H1 (cell line): ENCODE results near the gene KRT76. TPM values are rescaled to one million over a fixed set of nuclear protein-coding genes. Genes with fewer than 3 reads are reported as not detected.

Experiments
- BCL11A ChIP-seq, 2 experiments: IDR thresholded peaks; one replicate each; pipeline ENCODE4 v1.6.1; 2011; ENCODE audit warnings: low read depth in 2 of 2, low read length in 2 of 2, mild to moderate bottlenecking in 2 of 2
- HDAC6 ChIP-seq: IDR thresholded peaks from one replicate; pipeline ENCODE4 v1.7.1; 2012; ENCODE audit warnings: low read depth, mild to moderate bottlenecking, inconsistent platforms, low read length, moderate library complexity
- JUN ChIP-seq: IDR thresholded peaks from 2 replicates; pipeline ENCODE4 v1.6.1; 2011; ENCODE audit warnings: low read depth, mild to moderate bottlenecking, improper control_type of control experiment, low read length
- RXRA ChIP-seq: IDR thresholded peaks from 2 replicates; pipeline ENCODE4 v1.6.1; 2011; ENCODE audit warnings: low read depth, mild to moderate bottlenecking, low read length, moderate library complexity; ENCODE audit not compliant: insufficient read depth
- TCF12 ChIP-seq: IDR thresholded peaks from 2 replicates; pipeline ENCODE4 v1.6.1; 2011; ENCODE audit warnings: low read depth, mild to moderate bottlenecking, low read length
- polyA plus RNA-seq, 7 experiments: library from polyadenylated mRNA; depleted of rRNA in 3 of 7; stranded (reverse) in 5 of 7; unstranded in 2 of 7; fragments of >200 nt in 5 of 7; fragments of 200-250 nt in 2 of 7; gene quantifications; 1 replicate in 5 of 7; 2 replicates in 1 of 7; 4 replicates in 1 of 7; pipeline versions ENCODE4 v1.2.1 to v1.2.3, GENCODE V29; 2011 to 2013; ENCODE audit warnings: missing spikeins in 2 of 7, mixed read lengths in 2 of 7
- total RNA-seq: library from RNA; stranded (reverse); fragmentation: NEBNext Ultra II Directional; extraction: Animal tissue kit (Norgen Biotek cat#: 25700); gene quantifications from 2 replicates; pipeline ENCODE4 v1.2.1, GENCODE V29; 2021
- TF ChIP-seq, protein P1 (sequence below): IDR thresholded peaks from 2 replicates; pipeline ENCODE4 v1.6.1; 2011; ENCODE audit warnings: low read length, improper control_type of control experiment

Gene KRT76
- total and polyA plus RNA-seq, 2 of the 8 experiments (the other 6 are each of a cell fraction or from before 2014, with no cell fraction given): not detected

DNA sequence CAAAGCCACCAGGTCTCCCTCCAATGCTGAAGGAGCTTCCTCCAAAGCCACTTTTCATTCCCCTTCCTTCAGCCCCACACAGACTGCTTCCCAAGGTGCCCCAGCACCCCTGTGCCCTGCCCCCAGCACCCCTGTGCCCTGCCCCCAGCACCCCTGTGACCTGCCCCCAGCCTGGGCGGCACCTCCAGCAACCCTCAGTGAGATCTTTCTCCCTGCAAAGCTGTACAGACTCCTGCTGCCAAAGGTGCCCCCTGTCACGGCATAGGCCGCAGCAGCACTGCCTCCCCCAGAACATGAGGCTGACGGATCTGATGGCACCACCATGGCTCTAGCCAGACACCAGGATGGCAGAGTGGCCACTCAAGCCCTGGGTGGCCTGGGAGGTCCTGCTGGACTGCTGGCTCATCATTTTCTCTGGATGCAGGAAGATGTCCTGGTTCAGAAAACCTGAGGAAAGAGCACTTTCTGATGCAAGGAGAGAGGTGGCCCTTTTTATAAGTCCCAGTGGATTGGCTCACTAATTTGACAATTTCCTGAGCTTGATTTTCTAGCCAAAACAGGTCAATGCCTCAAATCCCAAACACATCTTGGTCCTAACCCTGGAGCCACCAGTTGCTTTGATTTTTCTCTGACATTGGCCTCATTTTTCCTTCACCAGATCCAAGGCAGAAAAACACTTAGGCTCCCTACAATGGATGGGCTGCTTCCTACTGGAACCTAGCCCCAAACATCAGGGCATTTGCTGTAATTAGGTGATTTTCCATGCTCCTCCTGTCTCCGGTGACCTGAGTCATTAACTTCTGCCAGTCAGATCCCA, 41.1 kb downstream of the KRT76 start (continued):
- TF ChIP-seq HDAC6 (no peak), JUN (no peak), BCL11A (IDR thresholded peaks at IDR 0.05; ENCODE audit: low read depth in 2 of 2, low read length in 2 of 2) (no peak), TCF12 (no peak), RXRA (no peak)
- TF ChIP-seq, protein P1, sequence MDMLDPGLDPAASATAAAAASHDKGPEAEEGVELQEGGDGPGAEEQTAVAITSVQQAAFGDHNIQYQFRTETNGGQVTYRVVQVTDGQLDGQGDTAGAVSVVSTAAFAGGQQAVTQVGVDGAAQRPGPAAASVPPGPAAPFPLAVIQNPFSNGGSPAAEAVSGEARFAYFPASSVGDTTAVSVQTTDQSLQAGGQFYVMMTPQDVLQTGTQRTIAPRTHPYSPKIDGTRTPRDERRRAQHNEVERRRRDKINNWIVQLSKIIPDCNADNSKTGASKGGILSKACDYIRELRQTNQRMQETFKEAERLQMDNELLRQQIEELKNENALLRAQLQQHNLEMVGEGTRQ: no peak
